Smooth muscle cell (in vitro differentiated cells): ENCODE results near the gene NCOA1. TPM values are rescaled to one million over a fixed set of nuclear protein-coding genes. Genes with fewer than 3 reads are reported as not detected.

Source experiments
- DNase-seq: peaks from one replicate; lab custom pipeline; 2025; ENCODE audit not compliant: unreplicated experiment; lab: John Stamatoyannopoulos, UW
- H2AFZ ChIP-seq: fragments of 200-600 bp; sonication (generic); 2 replicates; pipeline ENCODE4 v1.6.0; 2016; ENCODE audit warnings: antibody characterized with exemption, low read depth, mild to moderate bottlenecking
- H3F3A ChIP-seq: fragments of 200-600 bp; sonication (generic); 2 replicates; pipeline ENCODE4 v1.6.0; 2017; ENCODE audit warnings: antibody characterized with exemption, low read depth
- H3K27ac ChIP-seq: fragments of 200-600 bp; sonication (generic); 2 replicates; pipeline ENCODE4 v1.5.1; 2016; ENCODE audit warnings: low read depth, mild to moderate bottlenecking
- H3K27me3 ChIP-seq: fragments of 200-600 bp; sonication (generic); 2 replicates; pipeline ENCODE4 v1.6.1; 2016; ENCODE audit warnings: low read depth, mild to moderate bottlenecking
- H3K36me3 ChIP-seq: fragments of 200-600 bp; sonication (generic); 2 replicates; pipeline ENCODE4 v1.5.1; 2016; ENCODE audit warnings: low read depth
- H3K4me1 ChIP-seq: fragments of 200-600 bp; sonication (generic); 2 replicates; pipeline ENCODE4 v1.5.1; 2016; ENCODE audit warnings: low read depth
- H3K4me2 ChIP-seq: fragments of 200-600 bp; sonication (generic); 2 replicates; pipeline ENCODE4 v1.6.0; 2016; ENCODE audit warnings: mild to moderate bottlenecking
- H3K4me3 ChIP-seq: fragments of 200-600 bp; sonication (generic); 2 replicates; pipeline ENCODE4 v1.5.1; 2016; ENCODE audit warnings: mild to moderate bottlenecking
- H3K79me2 ChIP-seq: fragments of 200-600 bp; sonication (generic); 2 replicates; pipeline ENCODE4 v1.6.0; 2016; ENCODE audit warnings: low read depth, mild to moderate bottlenecking
- H3K9ac ChIP-seq: fragments of 200-600 bp; sonication (generic); 2 replicates; pipeline ENCODE4 v1.6.0; 2016; ENCODE audit warnings: low read depth
- H3K9me3 ChIP-seq: fragments of 200-600 bp; sonication (generic); replicated peaks from 2 replicates; pipeline ENCODE4 v1.5.1; 2016; ENCODE audit warnings: low read depth
- H4K20me1 ChIP-seq: fragments of 200-600 bp; sonication (generic); 2 replicates; pipeline ENCODE4 v1.6.0; 2016; ENCODE audit warnings: low read depth
- WGBS: methylation state at CpG from one replicate; pipeline ENCODE4 v1.1.7; 2016; ENCODE audit warnings: low lambda C conversion rate; 5-methylcytosine and 5-hydroxymethylcytosine counted together
- polyA plus RNA-seq: library from polyadenylated mRNA; unstranded; fragments of >200 nt; fragmentation: Nextera tagmentation; extraction: Ambion mirVana; gene quantifications from 2 replicates; pipeline ENCODE4 v1.2.1, GENCODE V29; 2016
- total RNA-seq: library from RNA; depleted of rRNA; stranded (reverse); fragments of >200 nt; gene quantifications from 2 replicates; pipeline ENCODE4 v1.2.3, GENCODE V29; 2014
- TF ChIP-seq, protein P1 (sequence below): fragments of 200-600 bp; sonication (generic); IDR thresholded peaks from 2 replicates; pipeline ENCODE4 v1.5.1; 2017; ENCODE audit warnings: borderline replicate concordance, mild to moderate bottlenecking, antibody characterized with exemption; ENCODE audit not compliant: insufficient read depth, poor library complexity, severe bottlenecking

NCOA1 gene
- total and polyA plus RNA-seq, 2 experiments from 2014 or later, result 8.5 to 21.0 TPM

- Histone ChIP-seq H3K27ac (no peak overlapping the region), H3K4me3 (no peak overlapping the region), H3K36me3 (no peaks in the 10 kb centered on the region), H3K4me2 (no peak overlapping the region), H3K27me3 (no peaks in the 10 kb centered on the region), H4K20me1 (peaks cover 11% of the 10 kb centered on the region), H3K9me3 (no peaks in the 10 kb centered on the region), H3F3A (no peaks in the 10 kb centered on the region), H2AFZ (no peak overlapping the region), H3K79me2 (peaks cover 6% of the 10 kb centered on the region), H3K9ac (no peak overlapping the region), H3K4me1 (no peaks in the 10 kb centered on the region)
- 100% methylated on average over 1 of the region's 1 CpG for WGBS
- TF ChIP-seq, protein P1, sequence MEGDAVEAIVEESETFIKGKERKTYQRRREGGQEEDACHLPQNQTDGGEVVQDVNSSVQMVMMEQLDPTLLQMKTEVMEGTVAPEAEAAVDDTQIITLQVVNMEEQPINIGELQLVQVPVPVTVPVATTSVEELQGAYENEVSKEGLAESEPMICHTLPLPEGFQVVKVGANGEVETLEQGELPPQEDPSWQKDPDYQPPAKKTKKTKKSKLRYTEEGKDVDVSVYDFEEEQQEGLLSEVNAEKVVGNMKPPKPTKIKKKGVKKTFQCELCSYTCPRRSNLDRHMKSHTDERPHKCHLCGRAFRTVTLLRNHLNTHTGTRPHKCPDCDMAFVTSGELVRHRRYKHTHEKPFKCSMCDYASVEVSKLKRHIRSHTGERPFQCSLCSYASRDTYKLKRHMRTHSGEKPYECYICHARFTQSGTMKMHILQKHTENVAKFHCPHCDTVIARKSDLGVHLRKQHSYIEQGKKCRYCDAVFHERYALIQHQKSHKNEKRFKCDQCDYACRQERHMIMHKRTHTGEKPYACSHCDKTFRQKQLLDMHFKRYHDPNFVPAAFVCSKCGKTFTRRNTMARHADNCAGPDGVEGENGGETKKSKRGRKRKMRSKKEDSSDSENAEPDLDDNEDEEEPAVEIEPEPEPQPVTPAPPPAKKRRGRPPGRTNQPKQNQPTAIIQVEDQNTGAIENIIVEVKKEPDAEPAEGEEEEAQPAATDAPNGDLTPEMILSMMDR, result no peak
- no peak for DNase-seq
These were observed 147.5 kb downstream of the NCOA1 start for GRCh38 chr2:24638568-24638967.

GRCh38 chr2:24642351-24642750 lies 151.3 kb downstream of the NCOA1 start:
- H3K36me3 ChIP-seq, result no peaks in the 10 kb centered on the region
- H3K4me1 ChIP-seq, result no peaks in the 10 kb centered on the region
- no peaks in the 10 kb centered on the region for H3F3A ChIP-seq
- no peak overlapping the region for H3K4me3 ChIP-seq
- WGBS, result 79% methylated on average over 1 of the region's 1 CpG
- peaks cover 11% of the 10 kb centered on the region for H4K20me1 ChIP-seq
- H3K4me2 ChIP-seq, result no peak overlapping the region
- no peaks in the 10 kb centered on the region for H3K27me3 ChIP-seq
- TF ChIP-seq, protein P1, result no peak
- H2AFZ ChIP-seq, result no peak overlapping the region
- H3K27ac ChIP-seq, result no peak overlapping the region
- peaks cover 6% of the 10 kb centered on the region for H3K79me2 ChIP-seq
- H3K9me3 ChIP-seq, result no peaks in the 10 kb centered on the region
- no peak for DNase-seq
- no peak overlapping the region for H3K9ac ChIP-seq

- no peak overlapping the region for H3K27ac ChIP-seq
- peaks cover 11% of the 10 kb centered on the region for H4K20me1 ChIP-seq
- no peaks in the 10 kb centered on the region for H3K27me3 ChIP-seq
- H3K4me3 ChIP-seq, result no peak overlapping the region
- H3K4me1 ChIP-seq, result no peaks in the 10 kb centered on the region
- H2AFZ ChIP-seq, result no peak overlapping the region
- WGBS, result 78% methylated on average over 1 of the region's 1 CpG
- no peaks in the 10 kb centered on the region for H3K9me3 ChIP-seq
- no peaks in the 10 kb centered on the region for H3K36me3 ChIP-seq
- TF ChIP-seq, protein P1, result no peak
- H3K79me2 ChIP-seq, result peaks cover 6% of the 10 kb centered on the region
- H3K4me2 ChIP-seq, result no peak overlapping the region
- H3K9ac ChIP-seq, result no peak overlapping the region
- no peaks in the 10 kb centered on the region for H3F3A ChIP-seq
- DNase-seq, result no peak
These were observed 152.0 kb downstream of the NCOA1 start for GRCh38 chr2:24643051-24643450.

- no peak for DNase-seq
- 90% methylated on average over 2 of the region's 2 CpGs for WGBS
These were observed 153.0 kb downstream of the NCOA1 start for GRCh38 chr2:24644032-24644431.

More at GRCh38 chr2:24644032-24644431, 153.0 kb downstream of the NCOA1 start:
- no peak overlapping the region for H3K4me2 ChIP-seq
- peaks cover 6% of the 10 kb centered on the region for H3K79me2 ChIP-seq
- no peaks in the 10 kb centered on the region for H3K9me3 ChIP-seq
- peaks cover 7% of the 10 kb centered on the region for H4K20me1 ChIP-seq
- TF ChIP-seq, protein P1, result no peak
- no peaks in the 10 kb centered on the region for H3F3A ChIP-seq
- H3K27me3 ChIP-seq, result no peaks in the 10 kb centered on the region
- H3K27ac ChIP-seq, result no peak overlapping the region
- H3K4me3 ChIP-seq, result no peak overlapping the region
- H3K36me3 ChIP-seq, result no peaks in the 10 kb centered on the region
- H3K9ac ChIP-seq, result no peak overlapping the region
- no peak overlapping the region for H2AFZ ChIP-seq
- H3K4me1 ChIP-seq, result no peaks in the 10 kb centered on the region
